Endothelial cell (in vitro differentiated cells): Measurements from ENCODE around the gene MYOM3. TPM values are rescaled to one million over a fixed set of nuclear protein-coding genes. Genes with fewer than 3 reads are reported as not detected.

Experiments used
- DNase-seq: peaks from one replicate; pipeline ENCODE4 v3.0.0; 2021; ENCODE audit warnings: low spot score
- H3K27ac Mint-ChIP-seq: one replicate; pipeline ENCODE4 v1.8.0; 2021; ENCODE audit warnings: mixed read lengths, inconsistent platforms; ENCODE audit not compliant: unreplicated experiment
- H3K27me3 Mint-ChIP-seq: one replicate; pipeline ENCODE4 v1.8.0; 2021; ENCODE audit warnings: mild to moderate bottlenecking, moderate library complexity, mixed read lengths, inconsistent platforms; ENCODE audit not compliant: unreplicated experiment
- H3K36me3 Mint-ChIP-seq: one replicate; pipeline ENCODE4 v1.8.0; 2021; ENCODE audit warnings: mild to moderate bottlenecking, low read depth, mixed read lengths, inconsistent platforms; ENCODE audit not compliant: unreplicated experiment
- H3K4me1 Mint-ChIP-seq: one replicate; pipeline ENCODE4 v1.8.0; 2021; ENCODE audit warnings: mild to moderate bottlenecking, mixed read lengths, inconsistent platforms; ENCODE audit not compliant: unreplicated experiment
- H3K4me3 Mint-ChIP-seq: one replicate; pipeline ENCODE4 v1.8.0; 2021; ENCODE audit warnings: mild to moderate bottlenecking, mixed read lengths, inconsistent platforms; ENCODE audit not compliant: unreplicated experiment
- H3K9me3 Mint-ChIP-seq: one replicate; pipeline ENCODE4 v1.8.0; 2021; ENCODE audit warnings: mixed read lengths, inconsistent platforms; ENCODE audit not compliant: unreplicated experiment
- CTCF ChIP-seq: fragments of 200-600 bp; sonication (generic); IDR thresholded peaks from one replicate; pipeline ENCODE4 v1.5.0; 2021; ENCODE audit warnings: antibody characterized with exemption; ENCODE audit not compliant: unreplicated experiment
- total RNA-seq: library from RNA; stranded (reverse); fragmentation: NEBNext Ultra II Directional; extraction: Animal tissue kit (Norgen Biotek cat#: 25700); gene quantifications from one replicate; pipeline ENCODE4 v1.2.1, GENCODE V29; 2021; ENCODE audit not compliant: unreplicated experiment

Gene MYOM3
- total RNA-seq, 1 donor from 2014 or later, result 0.59 TPM

GRCh38 chr1:24125456-24125855 lies 13.5 kb upstream of the MYOM3 start:
- Mint-ChIP-seq H3K27me3 (peaks cover 2% of the 10 kb centered on the region), H3K4me3 (no peak overlapping the region), H3K36me3 (no peaks in the 10 kb centered on the region), H3K9me3 (no peaks in the 10 kb centered on the region), H3K4me1 (no peaks in the 10 kb centered on the region), H3K27ac (no peak overlapping the region)
- DNase-seq, result no peak
- TF ChIP-seq CTCF, result no peak

- no peak for DNase-seq
- Mint-ChIP-seq H3K9me3 (no peaks in the 10 kb centered on the region), H3K27me3 (peaks cover 6% of the 10 kb centered on the region), H3K4me3 (no peak overlapping the region), H3K27ac (no peak overlapping the region), H3K4me1 (no peaks in the 10 kb centered on the region), H3K36me3 (no peaks in the 10 kb centered on the region)
- TF ChIP-seq CTCF, result no peak
Measured at GRCh38 chr1:24124980-24125379, 13.0 kb upstream of the MYOM3 start.

- Mint-ChIP-seq H3K27me3 (peaks cover 6% of the 10 kb centered on the region), H3K4me3 (no peak overlapping the region), H3K27ac (no peak overlapping the region), H3K36me3 (no peaks in the 10 kb centered on the region), H3K4me1 (no peaks in the 10 kb centered on the region), H3K9me3 (no peaks in the 10 kb centered on the region)
- no peak for TF ChIP-seq CTCF
- no peak for DNase-seq
Measured at GRCh38 chr1:24123611-24124010, 11.7 kb upstream of the MYOM3 start.

GRCh38 chr1:24122776-24123175 lies 10.8 kb upstream of the MYOM3 start:
- H3K4me3 Mint-ChIP-seq, result no peak overlapping the region

GRCh38 chr1:24121406-24121805 lies 9.5 kb upstream of the MYOM3 start:
- DNase-seq, result no peak
- Mint-ChIP-seq H3K36me3 (no peaks in the 10 kb centered on the region), H3K4me1 (no peaks in the 10 kb centered on the region), H3K27ac (no peak overlapping the region), H3K9me3 (no peaks in the 10 kb centered on the region), H3K27me3 (peaks cover 6% of the 10 kb centered on the region), H3K4me3 (no peak overlapping the region)
- TF ChIP-seq CTCF, result no peak

More at GRCh38 chr1:24122776-24123175, 10.8 kb upstream of the MYOM3 start:
- no peaks in the 10 kb centered on the region for H3K4me1 Mint-ChIP-seq
- H3K27ac Mint-ChIP-seq, result no peak overlapping the region
- DNase-seq, result no peak
- no peaks in the 10 kb centered on the region for H3K9me3 Mint-ChIP-seq
- H3K36me3 Mint-ChIP-seq, result no peaks in the 10 kb centered on the region
- H3K27me3 Mint-ChIP-seq, result peaks cover 6% of the 10 kb centered on the region
- TF ChIP-seq CTCF, result no peak
